GM18870 (cell line): ENCODE measurements around the gene HARS1.
"Not testable (repeated sequence)": the region's sequence is repeated elsewhere in the genome, so short reads cannot be mapped to it uniquely, and the experiment has no call there.

Experiments used
- ATAC-seq: cut with Tn5 transposase; IDR thresholded peaks from one replicate; pipeline ENCODE4 v1.9.1; 2021; ENCODE audit warnings: moderate library complexity; ENCODE audit not compliant: unreplicated experiment

HARS1 gene

GRCh38 chr5:140634103-140634502 lies 57.1 kb downstream of the HARS1 start:
- no peak for ATAC-seq

GRCh38 chr5:140633501-140633900 lies 57.7 kb downstream of the HARS1 start:
- ATAC-seq: no peak

DNA sequence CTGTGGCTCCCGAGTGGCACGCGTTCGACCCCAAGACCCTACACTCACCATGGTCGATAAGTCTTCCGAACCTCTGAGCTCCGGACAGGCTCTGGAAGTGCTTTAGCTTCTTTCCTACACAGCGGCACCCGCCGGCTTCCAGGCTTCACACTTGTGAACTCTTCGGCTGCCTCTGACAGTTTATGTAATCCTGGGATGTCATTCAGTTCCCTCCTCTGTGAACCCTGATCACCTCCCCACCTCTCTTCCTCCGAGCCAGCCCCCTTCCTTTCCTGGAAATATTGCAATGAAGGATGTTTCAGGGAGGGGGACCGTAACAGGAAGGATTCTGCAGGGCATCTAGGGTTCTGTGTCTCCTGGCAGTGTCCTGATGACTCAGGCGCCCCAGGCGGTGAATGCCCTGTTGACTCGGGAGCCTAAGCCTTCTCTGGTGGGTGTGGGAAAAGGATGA lies 58.1 kb downstream of the HARS1 start, which contains the start of gene CD14:
Gene CD14 (minus strand): TSS at position 155 of the 451 bp plus-strand sequence. CDS start 104 bp downstream, at position 51.
- ATAC-seq: no peak

- ATAC-seq: peak; percentile 42
Measured at GRCh38 chr5:140632366-140633020, 58.7 kb downstream of the HARS1 start.

- peak; percentile 29 for ATAC-seq
Measured at GRCh38 chr5:140631831-140632365, 59.3 kb downstream of the HARS1 start.

DNA sequence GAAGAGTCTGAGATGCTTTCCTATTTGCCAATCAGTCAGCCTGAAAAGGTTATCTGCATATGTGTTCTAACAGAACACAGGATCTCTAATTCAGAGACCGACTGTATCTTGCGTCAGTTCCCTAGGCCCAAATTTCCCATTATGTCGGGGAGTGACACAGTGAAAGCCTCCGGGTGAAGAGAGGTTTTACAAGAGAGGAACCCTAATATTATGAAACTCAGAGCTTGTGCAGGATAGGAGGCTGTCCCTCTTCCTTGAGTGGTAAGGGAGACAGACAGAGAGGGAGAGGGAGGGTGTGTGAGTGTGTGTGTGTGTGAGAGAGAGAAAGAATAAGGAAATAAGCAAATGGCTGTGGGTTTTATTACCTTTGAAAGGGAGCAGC lies 60.1 kb downstream of the HARS1 start:
- no peak for ATAC-seq

DNA sequence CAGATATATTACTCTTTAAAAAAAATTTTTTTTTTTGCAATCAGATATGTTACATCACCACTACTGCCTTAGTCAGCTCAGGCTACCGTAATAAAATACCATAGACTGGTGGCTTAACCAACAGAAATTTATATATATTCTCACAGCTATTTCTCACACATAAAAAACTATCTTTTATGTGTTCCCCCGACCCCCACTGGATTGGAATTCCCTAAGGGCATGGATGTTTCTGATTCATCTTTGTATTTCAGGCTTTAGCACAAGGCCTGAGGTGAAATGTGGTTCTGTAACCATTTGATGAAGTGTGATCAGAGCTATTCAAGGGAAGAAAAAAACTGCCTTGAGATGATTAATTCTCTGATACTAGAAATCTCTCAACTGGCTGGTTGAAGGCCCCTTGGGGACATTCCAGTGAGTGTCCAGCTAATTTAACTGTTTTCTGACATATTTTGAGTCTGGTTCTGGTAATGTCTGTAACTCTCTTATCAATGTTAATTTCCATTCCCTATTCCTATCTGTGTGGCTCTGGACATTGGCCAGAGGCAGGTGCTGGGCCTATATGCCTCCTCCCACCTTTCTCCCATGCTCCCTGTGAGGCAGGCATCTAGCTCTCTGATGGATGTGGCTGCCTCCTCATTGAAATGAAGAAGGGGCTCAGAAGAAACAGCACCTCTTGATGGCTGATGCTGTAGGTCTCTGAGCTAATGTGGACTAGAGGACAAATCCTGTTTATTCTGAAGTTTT lies 60.7 kb downstream of the HARS1 start:
- no peak for ATAC-seq

GRCh38 chr5:140628711-140629110 lies 62.5 kb downstream of the HARS1 start:
- no peak for ATAC-seq

DNA sequence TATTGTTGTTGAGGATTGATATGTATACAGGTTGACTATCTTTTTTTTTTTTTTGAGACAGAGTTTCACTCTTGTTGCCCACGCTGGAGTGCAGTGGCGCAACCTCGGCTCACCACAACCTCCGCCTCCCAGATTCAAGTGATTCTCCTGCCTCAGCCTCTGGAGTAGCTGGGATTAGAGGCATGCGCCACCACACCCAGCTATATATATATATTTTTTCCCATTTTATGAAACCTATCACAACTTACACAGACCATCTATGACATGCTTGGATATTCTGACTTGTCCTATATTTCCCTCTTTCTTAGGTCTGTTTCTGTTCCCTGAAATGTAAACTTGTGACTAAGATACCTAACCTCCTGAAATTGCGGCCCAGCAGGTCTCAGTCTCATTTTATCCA lies 63.2 kb downstream of the HARS1 start:
- no peak for ATAC-seq

DNA sequence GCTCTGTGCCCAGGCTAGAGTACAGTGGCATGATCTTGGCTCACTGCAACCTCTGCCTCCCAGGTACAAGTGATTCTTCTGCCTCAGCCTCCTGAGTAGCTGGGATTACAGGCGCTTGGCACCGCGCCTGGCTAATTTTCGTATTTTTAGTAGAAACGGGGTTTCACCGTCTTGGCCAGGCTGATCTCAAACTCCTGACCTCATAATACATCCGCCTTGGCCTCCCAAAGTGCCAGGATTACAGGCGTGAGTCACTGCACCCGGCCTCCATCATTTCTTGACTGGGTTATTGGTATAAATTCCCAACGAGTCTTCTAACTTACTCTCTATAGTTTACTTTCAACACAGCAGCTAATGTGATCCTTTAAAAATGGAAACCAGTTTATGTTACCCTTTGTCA lies 66.3 kb downstream of the HARS1 start:
- not testable (repeated sequence) for ATAC-seq
